RPMI7951 (cell line): ENCODE data around the gene POLR2H. TPM values are rescaled to one million over a fixed set of nuclear protein-coding genes. Genes with fewer than 3 reads are reported as not detected.
"Not testable (repeated sequence)": the region's sequence is repeated elsewhere in the genome, so short reads cannot be mapped to it uniquely, and the experiment has no call there.

ENCODE experiments used
- DNase-seq: peaks from one replicate; pipeline ENCODE4 v3.0.0-alpha.2; 2012; ENCODE audit warnings: low read depth
- total RNA-seq: library from RNA; depleted of rRNA; stranded (reverse); fragments of >200 nt; shearing (Covaris generic); gene quantifications from 2 replicates; pipeline ENCODE4 v1.2.3, GENCODE V29; 2014

Gene POLR2H
- total RNA-seq, 1 experiment from 2014 or later = 146 TPM

DNA sequence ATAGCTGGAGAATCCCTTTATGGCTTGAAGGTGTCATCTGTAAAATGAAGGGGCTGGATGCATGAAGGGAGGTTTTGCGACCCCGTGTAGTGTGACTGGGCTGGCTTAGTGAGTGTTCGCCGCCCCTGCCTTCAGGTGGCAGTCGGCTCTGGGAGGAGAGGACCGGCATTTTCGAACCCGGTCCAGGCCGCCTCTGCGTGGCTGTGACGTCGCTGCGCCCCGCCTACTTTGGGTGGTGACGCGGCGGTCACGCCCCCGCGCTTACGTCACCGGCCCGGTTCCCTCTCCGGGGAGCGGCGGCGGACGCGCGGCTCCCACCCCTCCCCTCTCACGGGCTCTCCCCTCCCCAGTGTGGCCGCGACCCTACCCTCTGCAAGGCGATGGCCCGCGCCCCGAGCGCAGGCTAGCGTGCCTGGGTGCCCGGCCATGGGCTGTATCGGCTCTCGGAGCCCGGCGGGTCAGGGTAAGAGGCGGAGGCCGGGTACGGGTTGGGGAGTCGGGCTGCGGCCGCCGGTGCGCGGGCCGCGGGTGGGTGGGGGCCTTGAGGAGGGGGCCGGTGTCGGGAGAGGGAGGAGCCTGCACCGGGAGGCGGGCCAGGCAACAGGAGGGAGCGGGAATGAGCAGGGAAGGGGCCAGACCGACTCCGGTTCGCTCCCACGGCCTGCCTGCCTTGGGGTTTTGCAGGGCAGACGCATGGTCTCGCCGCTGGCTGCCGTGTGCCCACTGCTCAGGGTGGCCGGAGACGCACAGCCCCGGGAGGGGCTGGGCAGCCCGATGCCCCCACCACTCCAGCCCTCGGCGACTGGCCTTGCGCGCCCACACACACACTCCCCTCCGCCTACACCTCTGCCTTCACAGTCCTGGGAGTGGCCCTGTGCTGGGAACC, 25.6 kb upstream of the POLR2H start:
- peak; percentile 67 for DNase-seq

- DNase-seq = peak; percentile 49
Observed at GRCh38 chr3:184336547-184337398, 24.7 kb upstream of the POLR2H start.

GRCh38 chr3:184337399-184337714, 24.2 kb upstream of the POLR2H start, which contains the start of gene FAM131A:
Gene FAM131A (plus strand): TSS chr3:184337600. CDS start chr3:184337631, 31 bp downstream.
- DNase-seq = no peak

- DNase-seq = no peak
Observed at GRCh38 chr3:184337981-184338380, 23.5 kb upstream of the POLR2H start.

DNA sequence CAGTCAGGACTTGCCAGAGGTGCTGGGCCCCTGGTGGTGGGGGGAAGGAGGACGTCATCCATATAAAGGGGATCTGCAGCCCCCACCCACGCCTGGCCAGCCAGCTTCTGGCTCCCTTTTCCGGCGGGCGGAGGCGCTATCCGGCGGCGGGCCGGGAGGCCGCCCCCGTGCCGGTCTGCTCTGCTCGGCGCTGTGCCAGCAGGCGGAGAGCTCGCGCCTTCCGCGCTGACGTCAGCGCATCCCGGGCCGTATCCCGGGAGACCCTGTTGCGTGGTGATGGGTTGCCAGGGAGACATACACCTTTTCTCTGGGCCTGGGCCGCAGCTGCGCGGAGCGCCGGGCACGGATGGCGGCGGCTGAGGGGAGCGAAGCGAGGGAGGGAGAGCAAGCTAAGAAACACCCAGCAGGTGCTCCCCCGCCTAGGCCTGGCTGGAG, 23.0 kb upstream of the POLR2H start:
- no peak for DNase-seq

GRCh38 chr3:184339001-184339400, 22.5 kb upstream of the POLR2H start:
- no peak for DNase-seq

GRCh38 chr3:184339451-184340135, 21.9 kb upstream of the POLR2H start:
- DNase-seq = not testable (repeated sequence)

DNA sequence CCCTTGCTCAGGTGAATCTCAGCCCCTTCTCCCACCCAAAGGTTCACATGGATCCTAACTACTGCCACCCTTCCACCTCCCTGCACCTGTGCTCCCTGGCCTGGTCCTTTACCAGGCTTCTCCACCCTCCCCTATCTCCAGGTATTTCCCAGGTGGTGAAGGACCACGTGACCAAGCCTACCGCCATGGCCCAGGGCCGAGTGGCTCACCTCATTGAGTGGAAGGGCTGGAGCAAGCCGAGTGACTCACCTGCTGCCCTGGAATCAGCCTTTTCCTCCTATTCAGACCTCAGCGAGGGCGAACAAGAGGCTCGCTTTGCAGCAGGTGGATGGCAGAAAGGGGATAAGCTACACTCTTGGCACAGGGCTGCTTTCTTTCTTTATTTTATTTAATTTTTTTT, 19.6 kb upstream of the POLR2H start:
- no peak for DNase-seq

- peak; percentile 35 for DNase-seq
Observed at GRCh38 chr3:184343200-184343876, 18.2 kb upstream of the POLR2H start.

DNA sequence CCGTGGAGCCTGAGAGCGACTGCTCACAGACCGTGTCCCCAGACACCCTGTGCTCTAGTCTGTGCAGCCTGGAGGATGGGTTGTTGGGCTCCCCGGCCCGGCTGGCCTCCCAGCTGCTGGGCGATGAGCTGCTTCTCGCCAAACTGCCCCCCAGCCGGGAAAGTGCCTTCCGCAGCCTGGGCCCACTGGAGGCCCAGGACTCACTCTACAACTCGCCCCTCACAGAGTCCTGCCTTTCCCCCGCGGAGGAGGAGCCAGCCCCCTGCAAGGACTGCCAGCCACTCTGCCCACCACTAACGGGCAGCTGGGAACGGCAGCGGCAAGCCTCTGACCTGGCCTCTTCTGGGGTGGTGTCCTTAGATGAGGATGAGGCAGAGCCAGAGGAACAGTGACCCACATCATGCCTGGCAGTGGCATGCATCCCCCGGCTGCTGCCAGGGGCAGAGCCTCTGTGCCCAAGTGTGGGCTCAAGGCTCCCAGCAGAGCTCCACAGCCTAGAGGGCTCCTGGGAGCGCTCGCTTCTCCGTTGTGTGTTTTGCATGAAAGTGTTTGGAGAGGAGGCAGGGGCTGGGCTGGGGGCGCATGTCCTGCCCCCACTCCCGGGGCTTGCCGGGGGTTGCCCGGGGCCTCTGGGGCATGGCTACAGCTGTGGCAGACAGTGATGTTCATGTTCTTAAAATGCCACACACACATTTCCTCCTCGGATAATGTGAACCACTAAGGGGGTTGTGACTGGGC, 16.8 kb upstream of the POLR2H start:
- DNase-seq = no peak

DNA sequence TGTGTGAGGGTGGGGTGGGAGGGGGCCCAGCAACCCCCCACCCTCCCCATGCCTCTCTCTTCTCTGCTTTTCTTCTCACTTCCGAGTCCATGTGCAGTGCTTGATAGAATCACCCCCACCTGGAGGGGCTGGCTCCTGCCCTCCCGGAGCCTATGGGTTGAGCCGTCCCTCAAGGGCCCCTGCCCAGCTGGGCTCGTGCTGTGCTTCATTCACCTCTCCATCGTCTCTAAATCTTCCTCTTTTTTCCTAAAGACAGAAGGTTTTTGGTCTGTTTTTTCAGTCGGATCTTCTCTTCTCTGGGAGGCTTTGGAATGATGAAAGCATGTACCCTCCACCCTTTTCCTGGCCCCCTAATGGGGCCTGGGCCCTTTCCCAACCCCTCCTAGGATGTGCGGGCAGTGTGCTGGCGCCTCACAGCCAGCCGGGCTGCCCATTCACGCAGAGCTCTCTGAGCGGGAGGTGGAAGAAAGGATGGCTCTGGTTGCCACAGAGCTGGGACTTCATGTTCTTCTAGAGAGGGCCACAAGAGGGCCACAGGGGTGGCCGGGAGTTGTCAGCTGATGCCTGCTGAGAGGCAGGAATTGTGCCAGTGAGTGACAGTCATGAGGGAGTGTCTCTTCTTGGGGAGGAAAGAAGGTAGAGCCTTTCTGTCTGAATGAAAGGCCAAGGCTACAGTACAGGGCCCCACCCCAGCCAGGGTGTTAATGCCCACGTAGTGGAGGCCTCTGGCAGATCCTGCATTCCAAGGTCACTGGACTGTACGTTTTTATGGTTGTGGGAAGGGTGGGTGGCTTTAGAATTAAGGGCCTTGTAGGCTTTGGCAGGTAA, 16.0 kb upstream of the POLR2H start:
- peak; percentile 76 for DNase-seq

GRCh38 chr3:184346480-184347190, 14.9 kb upstream of the POLR2H start:
- no peak for DNase-seq

DNA sequence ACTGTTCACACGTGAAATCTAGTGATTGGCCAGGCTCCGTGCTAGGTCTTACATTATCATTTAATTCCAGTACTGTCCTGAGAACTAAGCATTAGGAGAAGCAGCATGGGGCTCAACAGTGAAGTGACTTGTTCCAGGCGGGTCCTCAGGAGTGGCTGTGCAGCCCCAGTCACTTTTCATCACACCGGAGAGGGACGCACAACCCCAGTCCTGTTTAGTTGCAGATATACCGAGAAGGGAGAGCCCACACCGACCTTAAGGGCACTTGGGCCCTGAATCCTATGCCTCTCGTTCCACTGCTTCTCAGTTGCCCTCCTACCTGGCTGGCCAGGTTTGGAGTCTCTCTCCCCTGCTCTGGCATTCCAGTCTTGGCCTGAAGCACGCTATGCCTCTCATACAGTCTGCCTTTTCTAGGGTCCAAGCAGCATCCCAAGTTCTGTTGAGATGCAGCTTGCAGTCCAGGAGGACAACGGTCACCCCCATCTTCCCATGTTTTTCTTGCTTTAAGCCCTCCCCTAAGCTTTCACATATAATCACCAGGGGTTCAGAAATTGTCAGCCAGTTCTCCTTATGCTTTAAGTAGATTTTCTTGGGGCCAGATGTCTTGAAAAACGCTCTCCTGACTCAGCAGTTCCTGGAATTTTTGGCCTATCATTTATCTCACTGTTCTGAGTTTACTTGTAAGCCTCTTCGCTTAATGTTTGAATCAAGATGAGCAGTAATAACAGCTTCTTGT, 14.0 kb upstream of the POLR2H start:
- no peak for DNase-seq

DNA sequence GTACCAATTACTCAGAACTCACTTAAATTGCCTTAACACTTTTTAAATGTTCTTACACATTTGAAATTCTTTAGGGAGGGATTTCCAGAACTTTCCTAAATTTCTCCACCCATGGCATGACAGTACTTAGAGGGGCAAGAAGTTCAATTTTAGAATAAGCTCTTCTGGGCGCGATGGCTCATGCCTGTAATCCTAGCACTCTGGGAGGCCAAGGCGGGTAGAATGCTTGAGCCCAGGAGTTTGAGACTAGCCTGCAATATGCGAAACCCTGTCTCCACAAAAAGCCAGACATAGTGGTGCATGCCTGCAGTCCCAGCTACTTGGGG, 13.5 kb upstream of the POLR2H start:
- DNase-seq = no peak

- no peak for DNase-seq
Observed at GRCh38 chr3:184349563-184350470, 11.7 kb upstream of the POLR2H start.

DNA sequence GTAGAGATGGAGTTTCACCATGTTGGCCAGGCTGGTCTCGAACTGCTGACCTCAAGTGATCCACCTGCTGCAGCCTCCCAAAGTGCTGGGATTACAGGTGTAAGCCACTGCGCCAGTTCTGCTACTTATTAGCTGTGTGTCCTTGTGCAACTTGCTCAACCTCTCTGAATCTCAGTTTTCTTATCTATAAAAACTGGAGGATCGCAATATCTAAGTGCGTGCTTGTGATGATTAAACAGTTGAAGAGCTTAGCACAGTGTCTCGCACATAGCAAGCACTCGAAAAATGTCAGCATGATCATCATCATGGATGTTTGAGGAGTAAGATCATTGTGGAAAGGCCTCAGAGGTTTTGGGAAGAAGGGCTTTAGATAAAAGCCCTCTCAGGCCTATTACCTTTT, 10.9 kb upstream of the POLR2H start:
- DNase-seq = no peak

- DNase-seq = no peak
Observed at GRCh38 chr3:184351511-184352148, 9.9 kb upstream of the POLR2H start.
